Stimulated activated CD8-positive, alpha-beta memory T cell treated with anti-CD3 and anti-CD28 coated beads, Interleukin-15, amount 100 ng/mL, for 48 hours (primary cell): ENCODE results near the gene PROZ.

ENCODE experiments used
- DNase-seq, 2 donors: peaks; one replicate each; pipeline ENCODE4 v3.0.0-alpha.2; 2020; ENCODE audit warnings: low read depth in 2 of 2

PROZ gene

DNA sequence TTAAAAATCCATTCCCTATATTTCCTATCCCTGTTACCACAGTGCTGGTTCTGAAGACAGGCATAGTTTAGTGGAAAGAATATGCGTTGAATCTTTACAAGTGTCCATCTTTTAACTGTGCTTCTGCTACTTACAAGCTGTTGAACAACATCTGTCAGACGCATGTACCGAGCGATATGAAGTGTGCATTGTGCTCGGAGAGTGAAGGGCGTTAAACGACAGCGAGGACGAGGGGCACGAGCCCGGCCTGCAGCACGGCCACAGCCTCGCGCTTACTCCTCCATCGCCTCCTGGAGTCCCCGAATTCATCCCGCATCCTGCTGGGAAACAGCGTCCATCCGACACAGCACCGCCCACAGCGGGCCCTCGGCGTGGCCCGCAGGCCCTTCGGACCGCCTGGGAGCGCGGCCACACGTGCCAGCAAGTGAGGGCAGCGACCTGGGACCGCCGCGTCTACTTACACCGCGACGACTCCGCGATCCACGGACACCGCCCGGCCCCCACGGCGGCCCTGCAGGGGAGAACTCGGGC is 49.5 kb downstream of the PROZ start:
- no peak for DNase-seq

DNA sequence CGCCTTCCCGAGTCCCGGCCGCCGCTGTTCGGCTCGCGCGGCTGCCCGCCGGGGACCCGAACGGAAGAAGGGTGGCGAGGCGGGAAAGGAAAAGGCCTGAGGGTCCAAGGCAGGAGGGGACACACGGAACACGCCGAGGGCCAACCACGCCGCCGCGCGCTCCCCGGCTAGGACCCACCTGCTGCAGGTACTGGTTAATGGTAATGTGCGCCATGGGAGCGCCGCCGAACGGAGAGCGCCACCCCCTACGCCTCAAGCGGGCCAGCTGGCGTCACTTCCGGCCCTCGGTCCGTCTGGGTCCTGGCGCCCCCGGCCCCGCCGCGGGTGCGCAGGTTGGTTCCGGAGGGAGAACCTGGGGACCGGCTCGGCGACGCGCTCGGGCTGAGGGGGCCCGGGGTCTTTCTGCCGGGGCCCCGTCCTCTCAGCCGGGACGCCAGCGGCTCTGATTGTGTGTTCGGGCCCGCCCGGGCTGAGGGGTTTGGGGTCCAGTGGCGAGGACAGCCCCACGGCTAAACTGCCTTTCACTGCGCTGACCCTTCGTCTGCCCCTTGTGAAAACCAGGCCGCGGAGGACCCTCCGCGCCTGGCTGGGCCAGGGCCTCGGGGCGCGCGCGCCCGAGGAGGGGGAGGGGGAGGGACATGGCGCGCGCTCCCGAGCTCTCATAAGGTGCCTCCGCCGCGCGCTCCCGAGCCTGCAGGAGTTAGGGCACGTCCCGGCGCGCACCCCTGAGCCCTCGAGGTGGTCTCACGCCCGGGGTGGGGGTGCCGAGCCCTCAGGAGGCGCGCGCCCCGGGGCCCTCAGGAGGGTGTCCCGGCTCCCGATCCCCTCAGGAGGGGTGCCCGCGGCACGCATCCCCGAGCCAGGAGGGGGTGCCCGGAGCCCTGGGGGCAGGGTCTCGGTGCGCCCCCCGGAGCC is 50.2 kb downstream of the PROZ start, which contains the start of gene PCID2:
Gene PCID2, minus strand, starts transcription at position 249 of the 915 bp plus-strand sequence. Its CDS starts 35 bp downstream, at position 214.
- DNase-seq: peak; percentile 80 to 83

DNA sequence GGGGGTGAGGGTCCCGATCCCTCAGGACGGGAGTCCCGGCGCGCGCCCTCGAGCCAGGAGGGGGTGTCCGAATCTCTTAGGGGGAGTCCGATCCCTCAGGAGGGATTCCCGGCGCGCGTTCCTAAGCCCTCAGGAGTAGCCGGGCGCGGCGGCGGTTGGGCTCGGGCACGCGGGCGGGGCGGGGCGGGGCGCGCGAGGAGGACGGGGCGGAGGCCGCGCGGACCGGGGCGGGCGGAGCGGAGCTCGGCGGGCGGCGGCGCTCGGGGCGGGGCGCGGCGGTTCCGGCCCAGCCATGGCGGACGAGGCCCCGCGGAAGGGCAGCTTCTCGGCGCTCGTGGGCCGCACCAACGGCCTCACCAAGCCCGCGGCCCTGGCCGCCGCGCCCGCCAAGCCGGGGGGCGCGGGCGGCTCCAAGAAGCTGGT is 50.9 kb downstream of the PROZ start, which contains the start of gene CUL4A:
Gene CUL4A, plus strand, starts transcription at position 278 of the 423 bp plus-strand sequence. Its CDS starts 15 bp downstream, at position 293.
- DNase-seq: peak; percentile 64 to 69

DNA sequence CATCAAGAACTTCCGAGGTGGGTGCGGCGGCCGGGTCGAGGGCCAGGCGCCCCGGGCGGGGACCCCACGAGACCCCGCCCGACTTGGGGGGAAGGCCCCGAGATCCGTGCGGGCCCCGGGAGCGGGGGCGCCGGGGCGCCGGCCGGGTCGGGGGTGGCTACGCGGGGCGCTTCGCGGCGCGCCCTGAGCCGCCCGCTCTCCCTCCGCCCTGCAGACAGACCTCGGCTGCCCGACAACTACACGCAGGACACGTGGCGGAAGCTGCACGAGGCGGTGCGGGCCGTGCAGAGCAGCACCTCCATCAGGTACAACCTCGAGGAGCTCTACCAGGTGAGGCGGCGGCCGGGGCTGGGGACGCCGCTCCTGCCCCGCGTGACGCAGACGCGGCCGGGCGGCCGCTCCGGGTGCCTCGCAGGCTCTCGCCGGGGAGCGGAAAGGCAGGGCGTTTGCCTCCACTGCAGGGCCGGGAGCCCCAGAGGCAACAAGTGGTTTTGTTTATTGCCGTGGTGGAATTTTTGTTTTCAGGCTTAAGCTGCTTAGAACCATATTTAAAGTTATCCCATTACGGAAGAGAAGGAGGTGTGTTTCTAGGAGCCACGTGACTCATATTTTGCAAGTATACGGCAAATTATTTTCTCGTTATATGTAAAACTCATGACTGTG is 51.4 kb downstream of the PROZ start:
- DNase-seq: peak; percentile 42 to 51

DNA sequence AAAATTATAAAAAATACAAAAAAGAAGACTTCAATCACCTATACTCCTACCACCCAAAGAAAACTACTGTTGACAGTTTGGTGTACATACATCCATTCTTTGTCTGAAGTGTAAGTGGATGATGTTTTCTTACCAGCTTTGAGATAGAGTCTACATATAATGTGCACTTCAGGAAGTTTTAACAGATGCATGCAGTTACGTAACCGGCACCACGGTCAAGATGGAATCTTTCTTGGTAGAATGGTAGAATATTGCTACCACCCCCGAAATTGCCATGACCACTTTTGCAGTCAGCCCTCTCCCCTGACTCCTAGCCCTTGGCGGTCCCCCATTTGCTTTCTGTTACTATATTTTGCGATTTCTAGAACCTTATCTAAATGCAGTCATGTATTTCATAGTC is 52.4 kb downstream of the PROZ start:
- no peak for DNase-seq

DNA sequence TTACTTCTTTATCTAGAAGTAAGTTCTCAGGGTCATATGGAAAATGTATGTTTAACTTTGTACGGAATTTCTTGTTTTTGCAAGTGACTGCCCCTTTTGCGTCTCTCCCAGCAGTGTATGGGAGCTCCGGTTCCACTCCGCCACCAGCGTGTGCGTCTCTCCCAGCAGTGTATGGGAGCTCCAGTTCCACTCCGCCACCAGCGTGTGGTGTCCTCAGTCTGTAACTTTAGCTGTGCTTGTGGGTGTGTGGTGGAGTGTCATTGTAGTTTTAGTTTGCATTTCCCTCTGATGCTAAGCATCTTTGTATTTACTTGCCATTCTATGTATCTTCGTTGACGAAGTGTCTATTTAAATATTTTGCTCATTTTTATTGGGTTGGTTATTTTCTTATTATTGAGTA is 53.3 kb downstream of the PROZ start:
- no peak for DNase-seq

DNA sequence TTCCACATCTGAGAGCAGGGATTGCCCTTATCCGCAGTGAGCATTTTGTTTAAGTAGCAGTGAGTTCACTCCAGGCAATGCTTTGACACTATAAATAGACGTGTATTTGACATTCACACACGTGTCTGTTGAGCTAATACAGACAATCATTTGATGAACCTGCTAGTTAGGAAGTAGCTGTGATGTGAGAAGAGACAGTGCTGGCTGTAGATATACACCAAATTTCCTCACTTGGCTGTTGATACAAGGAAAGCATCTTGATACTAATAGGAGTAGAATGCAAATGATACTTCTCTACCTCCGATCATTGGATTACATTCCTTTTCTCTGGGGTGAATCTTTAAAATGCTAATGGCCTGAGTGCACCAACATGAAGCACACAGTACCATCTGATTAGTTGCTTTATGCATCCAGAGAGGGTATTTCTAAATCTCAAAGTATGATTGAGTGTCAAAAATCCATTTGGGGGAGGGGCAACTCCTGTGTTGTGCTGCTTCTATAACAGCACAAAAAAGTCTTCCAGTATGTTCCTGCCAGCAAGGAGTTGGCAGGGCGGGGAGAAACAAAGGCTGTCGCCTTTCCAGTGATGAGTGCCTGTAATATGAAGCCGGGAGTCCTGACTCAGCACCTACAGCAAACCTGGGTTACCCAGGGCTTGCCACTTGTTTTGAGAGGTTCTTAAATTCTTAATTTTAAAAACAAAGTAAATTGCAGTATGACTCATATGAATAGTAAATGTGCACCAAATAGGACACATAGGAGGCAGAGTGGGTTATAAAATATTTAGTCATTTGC is 58.0 kb downstream of the PROZ start:
- no peak for DNase-seq

DNA sequence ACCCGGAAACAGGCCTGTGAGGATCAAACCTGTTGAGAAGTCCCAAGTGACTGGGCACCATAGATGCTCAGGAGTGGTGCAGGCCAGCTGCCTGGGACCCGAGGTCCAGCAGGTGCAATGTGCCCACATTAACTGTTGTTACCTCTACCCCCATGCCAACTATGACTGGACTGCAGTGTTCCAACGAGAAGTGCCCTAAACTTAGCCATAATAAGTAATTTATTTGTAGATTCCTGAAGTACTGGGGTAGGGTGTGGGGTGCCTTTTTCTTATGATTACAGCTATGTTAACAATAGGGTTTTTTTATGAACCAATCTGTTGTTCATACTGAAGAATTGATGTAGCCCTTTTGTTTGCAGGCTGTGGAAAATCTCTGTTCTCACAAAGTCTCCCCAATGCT is 60.1 kb downstream of the PROZ start:
- no peak for DNase-seq

DNA sequence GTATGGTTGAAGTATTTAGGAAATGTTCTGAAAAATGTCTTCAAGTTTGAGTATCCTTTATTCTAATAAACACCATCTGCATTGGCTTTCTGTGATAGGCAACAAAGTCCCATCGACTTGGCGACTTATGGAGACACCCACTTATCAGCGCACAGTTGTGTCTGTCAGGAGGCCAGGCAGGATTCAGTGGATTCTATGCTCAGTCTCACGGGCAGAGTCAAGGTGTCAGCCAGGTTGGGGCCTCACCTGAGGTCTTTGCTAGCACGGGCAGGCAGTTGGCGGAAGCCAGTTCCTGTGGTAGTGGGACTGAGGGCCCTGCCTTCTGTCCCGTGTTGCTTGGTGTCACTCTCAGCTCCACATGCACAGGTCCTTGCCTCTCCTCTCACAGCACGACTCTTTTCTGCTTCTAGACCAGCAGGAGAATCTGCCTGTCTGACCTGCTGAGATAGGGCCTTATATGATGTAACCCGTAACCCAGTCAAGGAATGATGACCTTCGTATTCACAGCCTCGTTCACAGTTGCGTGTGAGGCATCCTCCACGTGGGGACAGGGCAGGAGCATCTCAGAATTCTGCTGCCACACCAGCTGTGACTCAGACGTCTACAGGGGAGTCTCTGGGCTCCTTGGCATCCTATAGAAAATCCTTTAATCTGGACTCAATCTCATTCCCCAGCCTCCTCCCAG is 61.0 kb downstream of the PROZ start:
- no peak for DNase-seq

DNA sequence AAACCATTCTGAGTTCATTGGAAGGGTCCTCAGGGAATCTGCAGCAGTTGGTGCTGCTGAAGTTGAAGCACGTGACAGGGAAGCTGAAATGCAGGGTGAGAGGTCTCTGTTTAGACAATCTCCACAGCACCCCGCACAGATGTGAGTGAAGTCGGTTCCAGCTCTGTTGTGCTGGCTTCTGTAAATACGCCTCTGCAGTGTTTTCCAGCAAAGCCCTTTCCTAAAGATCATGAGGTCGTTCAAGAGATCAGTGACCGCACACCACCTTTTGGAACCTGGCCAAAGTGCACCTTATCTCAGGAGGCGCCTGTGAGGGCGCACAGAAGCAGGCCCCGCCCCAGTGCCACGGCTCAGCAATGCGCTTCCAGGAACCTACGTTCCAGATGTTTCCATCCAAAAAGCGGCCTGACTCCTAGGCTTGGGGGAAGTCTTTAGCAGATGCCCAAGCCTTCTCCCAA is 61.7 kb downstream of the PROZ start:
- DNase-seq: no peak

DNA sequence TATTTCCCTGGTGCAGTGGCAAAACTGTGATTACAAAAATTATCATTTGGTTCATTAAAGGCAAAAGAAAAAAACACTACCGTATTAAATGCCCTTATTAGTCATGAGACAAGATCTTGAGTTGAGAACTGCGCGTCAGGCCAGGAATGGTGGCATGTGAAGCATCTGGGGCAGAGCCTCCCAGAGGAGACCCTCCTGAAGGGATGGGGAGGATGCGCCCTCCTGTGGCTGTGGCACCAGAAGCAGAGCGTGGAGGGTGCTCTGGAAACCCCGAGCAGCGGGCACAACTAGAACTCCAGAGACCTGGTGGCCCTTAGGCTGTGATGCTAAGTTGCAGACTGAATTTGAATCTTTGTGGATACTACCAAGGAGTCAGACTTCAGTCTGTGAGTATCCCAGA is 62.4 kb downstream of the PROZ start:
- DNase-seq: no peak
